Measurements from ENCODE around the gene TMEM267. TPM values are rescaled to one million over a fixed set of nuclear protein-coding genes. Genes with fewer than 3 reads are reported as not detected.
"Not testable (repeated sequence)": the region's sequence is repeated elsewhere in the genome, so short reads cannot be mapped to it uniquely, and the experiment has no call there.

Gene TMEM267
- polyA plus RNA-seq, 4 donors = 16.4 to 20.5 (median 19.2) TPM

DNA sequence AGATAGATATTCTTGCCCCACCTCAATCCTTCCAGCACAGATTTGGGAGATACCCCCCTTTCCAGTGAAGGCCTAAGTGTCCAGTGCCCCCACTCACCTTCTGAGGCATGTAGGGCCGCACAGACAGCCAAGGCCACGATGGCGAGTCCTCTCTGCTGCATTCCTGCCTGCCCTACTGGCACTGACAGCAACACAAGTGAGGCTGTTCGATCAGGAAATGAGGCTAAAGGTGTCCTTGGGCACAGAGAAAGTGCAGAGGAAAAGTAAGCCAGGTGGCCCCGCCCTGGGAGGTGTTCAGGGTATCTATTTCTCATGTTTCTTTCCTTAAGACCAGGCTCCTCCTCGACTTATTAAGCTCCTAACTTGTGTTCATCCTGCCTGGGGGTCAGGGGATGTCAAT lies 71.5 kb downstream of the TMEM267 start, which contains the start of gene CCL28:
CCL28 (minus strand) TSS at position 236 of the 400 bp plus-strand sequence; CDS start at position 161, 75 bp downstream.
- no peak for DNase-seq (ENCODE audit: low read depth in 4 of 4, low spot score in 2 of 4)

DNA sequence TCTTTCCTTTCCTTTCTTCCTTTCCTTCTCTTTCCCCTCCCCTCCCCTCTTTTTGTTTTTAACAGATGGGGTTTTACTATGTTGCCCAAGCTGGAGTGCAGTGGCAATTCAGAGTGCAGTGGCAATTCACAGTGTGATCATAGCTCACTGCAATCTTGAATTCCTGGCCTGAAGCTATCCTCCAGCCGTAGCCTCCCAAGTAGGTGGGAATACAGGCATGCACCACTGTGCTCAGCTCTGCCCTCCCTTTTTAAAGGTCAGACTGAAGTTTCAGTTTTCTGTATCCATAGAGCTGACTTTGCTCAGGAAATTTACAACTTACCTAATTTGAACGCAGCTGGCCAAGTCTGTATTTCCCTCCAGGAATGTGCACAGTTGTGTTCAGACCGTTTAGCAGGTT lies 72.2 kb downstream of the TMEM267 start:
- no peak for DNase-seq (ENCODE audit: low read depth in 4 of 4, low spot score in 2 of 4)

GRCh38 chr5:43410414-43410813 lies 73.3 kb downstream of the TMEM267 start:
- DNase-seq (ENCODE audit: low read depth in 4 of 4, low spot score in 2 of 4) = no peak

DNA sequence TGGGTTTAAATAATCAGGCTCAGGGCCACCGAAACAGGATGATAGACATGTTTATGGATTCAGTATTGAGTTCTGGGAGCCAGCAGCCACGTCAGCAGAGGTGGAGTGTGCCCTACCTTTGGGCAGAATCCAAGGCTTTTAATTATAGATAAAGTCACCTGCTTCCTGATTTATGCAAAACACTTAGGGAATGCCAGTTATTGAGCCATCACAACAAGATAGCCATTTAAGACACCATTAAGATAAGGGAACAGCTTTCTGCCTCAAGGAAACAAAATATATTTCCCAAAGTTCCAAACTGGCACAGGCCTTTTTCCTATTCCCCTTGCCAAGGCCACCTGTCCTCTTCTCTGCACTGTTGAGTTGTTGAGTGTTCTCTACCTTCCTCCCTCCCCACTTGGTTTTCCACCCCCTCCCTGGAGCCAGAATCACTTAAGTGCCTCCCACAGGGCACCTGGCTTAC lies 73.8 kb downstream of the TMEM267 start:
- DNase-seq (ENCODE audit: low read depth in 4 of 4, low spot score in 2 of 4) = no peak

DNA sequence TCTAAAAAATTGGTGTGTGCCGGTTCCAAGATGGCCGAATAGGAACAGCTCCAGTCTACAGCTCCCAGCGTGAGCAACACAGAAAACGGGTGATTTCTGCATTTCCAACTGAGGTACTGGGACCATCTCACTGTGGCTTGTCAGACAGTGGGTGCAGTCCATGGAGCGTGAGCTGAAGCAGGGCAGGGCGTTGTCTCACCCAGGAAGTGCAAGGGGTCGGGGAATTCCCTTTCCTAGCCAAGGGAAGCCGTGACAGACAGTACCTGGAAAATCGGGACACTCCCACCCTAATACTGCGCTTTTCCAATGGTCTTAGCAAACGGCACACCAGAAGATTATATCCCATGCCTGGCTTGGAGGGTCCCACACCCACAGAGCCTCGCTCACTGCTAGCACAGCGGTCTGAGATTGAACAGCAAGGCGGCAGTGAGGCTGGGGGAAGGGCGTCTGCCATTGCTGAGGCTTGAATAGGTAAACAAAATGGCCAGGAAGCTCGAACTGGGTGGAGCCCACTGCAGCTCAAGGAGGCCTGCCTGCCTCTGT lies 81.1 kb downstream of the TMEM267 start:
- not testable (repeated sequence) for DNase-seq (ENCODE audit: low read depth in 4 of 4, low spot score in 2 of 4)

DNA sequence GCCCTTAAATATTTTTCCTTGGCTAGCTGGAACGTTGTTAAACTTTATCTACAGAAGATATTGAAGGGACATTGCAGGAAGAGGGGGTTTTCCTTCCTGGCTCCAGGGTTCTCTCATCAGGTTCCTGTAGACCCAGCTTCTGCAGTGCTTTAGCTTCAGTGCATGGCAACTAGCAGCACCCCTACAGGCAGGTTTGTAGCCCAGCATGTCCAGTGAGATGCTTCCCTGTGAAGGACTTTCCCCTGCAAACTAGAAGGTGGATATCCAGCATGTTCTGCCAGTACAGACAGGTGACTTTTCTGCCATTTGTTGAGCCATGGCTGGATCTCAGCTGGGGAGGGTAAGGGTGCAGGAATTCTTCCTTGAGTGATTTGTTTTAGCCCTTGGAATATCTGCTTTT lies 81.8 kb downstream of the TMEM267 start:
- DNase-seq (ENCODE audit: low read depth in 4 of 4, low spot score in 2 of 4) = no peak

DNA sequence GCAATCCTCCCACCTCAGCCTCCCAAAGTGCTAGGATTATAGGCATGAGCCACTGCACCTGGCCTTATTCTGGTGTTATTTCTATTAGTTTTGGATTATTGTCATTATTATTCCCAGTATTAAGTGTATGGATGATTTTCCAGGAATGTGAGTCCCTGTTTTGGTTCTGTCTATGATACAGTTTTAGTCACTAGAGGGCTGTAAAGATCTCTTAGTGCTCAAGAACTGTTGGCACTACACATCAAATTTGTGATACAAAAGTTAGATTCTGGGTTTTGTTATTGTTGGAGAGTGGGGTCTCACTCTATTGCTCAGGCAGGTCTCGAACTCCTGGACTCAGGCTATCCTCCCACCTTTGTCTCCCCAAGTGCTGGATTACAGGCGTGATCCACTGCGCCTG lies 83.6 kb downstream of the TMEM267 start:
- DNase-seq (ENCODE audit: low read depth in 4 of 4, low spot score in 2 of 4) = no peak

DNA sequence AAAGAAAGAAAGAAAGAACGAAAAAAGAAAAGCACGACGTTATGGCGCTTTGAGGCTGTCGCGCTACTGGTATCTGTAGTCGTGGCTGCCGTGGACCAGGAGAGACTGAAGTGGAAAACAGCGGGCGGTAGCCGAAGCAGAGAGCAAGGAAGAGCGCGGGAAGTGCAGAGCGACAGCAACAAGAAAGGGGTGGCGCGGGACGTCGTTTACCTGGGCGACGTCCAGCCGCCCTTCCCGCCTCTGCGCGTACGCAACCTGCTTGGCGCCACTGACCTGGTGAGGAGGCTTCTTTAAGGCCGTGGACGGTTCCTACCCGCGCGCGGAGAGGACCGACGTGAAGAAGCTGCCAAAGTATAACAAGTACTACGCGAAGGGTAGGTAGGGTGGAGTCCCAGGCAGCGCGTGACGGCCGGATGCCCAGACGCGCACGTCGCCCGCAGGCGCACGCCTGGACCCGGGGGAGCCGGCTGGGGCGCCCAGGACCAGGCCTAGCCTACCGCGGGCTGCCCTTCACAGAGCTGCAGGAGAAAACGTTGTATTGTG lies 86.8 kb downstream of the TMEM267 start:
- DNase-seq (ENCODE audit: low read depth in 4 of 4, low spot score in 2 of 4) = peak in 3 of 4 donors; percentile 27 to 35 (median 31)

Other genes starting within 250 kb of the TMEM267 start
- 100 to 1,000 TPM; 110 to 141 (median 113) TPM for gene HMGCS1, start 170.5 kb downstream of the TMEM267 start, polyA plus RNA-seq (ENCODE audit: insufficient read length in 4 of 4)
- 1 to 10 TPM; 2.2 to 4.8 (median 3.3) TPM for gene CCL28, start 71.5 kb downstream of the TMEM267 start, polyA plus RNA-seq (ENCODE audit: insufficient read length in 4 of 4)
- gene C5orf34, start 31.3 kb upstream of the TMEM267 start, polyA plus RNA-seq (ENCODE audit: insufficient read length in 4 of 4) = 1 to 10 TPM; 4.2 to 7.6 (median 6.2) TPM
- 100 to 1,000 TPM; 129 to 190 (median 161) TPM for gene PAIP1, start 73.2 kb upstream of the TMEM267 start, polyA plus RNA-seq (ENCODE audit: insufficient read length in 4 of 4)
- 100 to 1,000 TPM; 103 to 115 (median 113) TPM for gene NNT, start 119.3 kb upstream of the TMEM267 start, polyA plus RNA-seq (ENCODE audit: insufficient read length in 4 of 4)